Smooth muscle cell of the coronary artery (primary cell): Measurements from ENCODE around the gene GNB1. TPM values are rescaled to one million over a fixed set of nuclear protein-coding genes. Genes with fewer than 3 reads are reported as not detected.

Source experiments
- total RNA-seq: library from RNA; depleted of rRNA; stranded (reverse); fragments of >200 nt; gene quantifications from 2 replicates; pipeline ENCODE4 v1.2.3, GENCODE V29; 2014; ENCODE audit warnings: low replicate concordance

GNB1 gene
- 80.9 and 92.6 TPM in 2 replicates for total RNA-seq

GRCh38 chr1:1890506-1891348 lies at the start of gene GNB1:
TSS of gene GNB1 (minus strand) at chr1:1891087. CDS start at chr1:1825453, 65,634 bp downstream.

GRCh38 chr1:1918901-1919303 lies 28.0 kb upstream of the GNB1 start, which contains the start of gene TMEM52:
TSS of gene TMEM52 (minus strand) at chr1:1919279. CDS start at chr1:1919265, 14 bp downstream.

GRCh38 chr1:1914971-1915692 lies 24.2 kb upstream of the GNB1 start, which contains the start of gene CALML6:
TSS of gene CALML6 (plus strand) at chr1:1915260. CDS start at chr1:1915281, 21 bp downstream.

GRCh38 chr1:1777950-1778662 lies 112.8 kb downstream of the GNB1 start, which contains the start of gene NADK:
TSS of gene NADK (minus strand) at chr1:1778470. CDS start at chr1:1765406, 13,064 bp downstream.

Other genes with a start within 250 kb of the GNB1 start
- gene CDK11B, start 232.1 kb downstream of the GNB1 start, total RNA-seq = 8.8 and 9.0 TPM in 2 replicates
- 19.3 and 24.9 TPM in 2 replicates for gene SLC35E2B, start 198.3 kb downstream of the GNB1 start, total RNA-seq
- 7.7 and 11.8 TPM in 2 replicates for gene CDK11A, start 166.7 kb downstream of the GNB1 start, total RNA-seq
- gene NADK, start 112.6 kb downstream of the GNB1 start, total RNA-seq = 30.6 and 32.3 TPM in 2 replicates
- 0.12 and 0.30 TPM in 2 replicates for gene CALML6, start 24.2 kb upstream of the GNB1 start, total RNA-seq
- not detected in 2 replicates for gene TMEM52, start 28.2 kb upstream of the GNB1 start, total RNA-seq
- not detected in 2 replicates for gene CFAP74, start 112.7 kb upstream of the GNB1 start, total RNA-seq
- gene GABRD, start 128.3 kb upstream of the GNB1 start, total RNA-seq = 0.12 TPM in 1 of 2 replicates, not detected in the other
- 0.60 and 9.1 TPM in 2 replicates for gene PRKCZ, start 159.3 kb upstream of the GNB1 start, total RNA-seq